B cell (primary cell): ENCODE data around the gene KLF5. TPM values are rescaled to one million over a fixed set of nuclear protein-coding genes. Genes with fewer than 3 reads are reported as not detected.

Source experiments
- ATAC-seq: fragments of 200-7000 bp; cut with Tn5 transposase; one replicate; pipeline ENCODE4 v1.10.0; 2021; ENCODE audit warnings: low read depth, mild to moderate bottlenecking, moderate number of reproducible peaks, moderate library complexity
- CTCF ChIA-PET: fragments of 350-600 bp; sonication (Branson Sonifier 250); formaldehyde crosslinking; loops from one replicate; lab custom pipeline; 2021; ENCODE audit warnings: antibody characterized with exemption, inconsistent platforms; lab: Charles Lee
- POLR2A ChIA-PET: fragments of 350-600 bp; sonication (Branson Sonifier 250); formaldehyde crosslinking; loops from one replicate; lab custom pipeline; 2021; ENCODE audit warnings: antibody characterized with exemption; lab: Charles Lee
- DNase-seq: peaks from one replicate; pipeline ENCODE4 v3.0.0; 2013
- H2AFZ ChIP-seq: 2 replicates; pipeline ENCODE4 v1.6.1; 2012; ENCODE audit warnings: mild to moderate bottlenecking, low read depth, low read length; ENCODE audit not compliant: insufficient read depth, poor library complexity, severe bottlenecking
- H3K27ac ChIP-seq, 2 donors: 1 replicate in 1 of 2; 2 replicates in 1 of 2; pipeline ENCODE4 v1.5.1; 2012 to 2013; ENCODE audit warnings: low read length in 2 of 2, mild to moderate bottlenecking in 2 of 2, moderate library complexity in 1 of 2
- H3K27me3 ChIP-seq, 4 experiments: fragments of 200-600 bp in 1 of 4; sonication (generic) in 1 of 4; replicated peaks in 1 of 4; 1 replicate in 2 of 4; 2 replicates in 2 of 4; pipeline versions ENCODE4 v1.6.1 to v1.7.0; 2013 to 2016; ENCODE audit warnings: low read length in 3 of 4, mild to moderate bottlenecking in 2 of 4, mixed read lengths in 1 of 4, moderate library complexity in 1 of 4; ENCODE audit not compliant: insufficient read depth in 4 of 4, control insufficient read depth in 3 of 4; ENCODE audit errors: control extremely low read depth in 1 of 4
- H3K36me3 ChIP-seq, 2 experiments: replicated peaks in 1 of 2; 1 replicate in 1 of 2; 2 replicates in 1 of 2; pipeline versions ENCODE4 v1.6.1 to v1.7.1; 2013; ENCODE audit warnings: low read length in 1 of 2; ENCODE audit not compliant: insufficient read depth in 2 of 2, control insufficient read depth in 1 of 2; ENCODE audit errors: control extremely low read depth in 1 of 2, extremely low read depth in 1 of 2
- H3K4me1 ChIP-seq, 2 donors: fragments of 200-600 bp in 1 of 2; sonication (generic) in 1 of 2; 1 replicate in 1 of 2; 2 replicates in 1 of 2; pipeline versions ENCODE4 v1.5.1 to v1.6.1; 2013 to 2017; ENCODE audit warnings: low read length in 2 of 2; ENCODE audit not compliant: control insufficient read depth in 2 of 2, insufficient read depth in 2 of 2
- H3K4me2 ChIP-seq: replicated peaks from 2 replicates; pipeline ENCODE3; 2012; ENCODE audit warnings: mild to moderate bottlenecking, low read depth, low read length; ENCODE audit not compliant: poor library complexity, severe bottlenecking
- H3K4me3 ChIP-seq, 5 experiments: fragments of 200-600 bp in 1 of 5; sonication (generic) in 1 of 5; 1 replicate in 3 of 5; 2 replicates in 2 of 5; pipeline versions ENCODE4 v1.5.1 to v1.7.0; 2011 to 2016; ENCODE audit warnings: low read length in 4 of 5, mild to moderate bottlenecking in 4 of 5, low read depth in 2 of 5, control low read depth in 1 of 5, moderate library complexity in 1 of 5; ENCODE audit not compliant: insufficient read depth in 1 of 5; ENCODE audit errors: control extremely low read depth in 1 of 5, extremely low read depth in 1 of 5
- H3K79me2 ChIP-seq: fragments of 200-600 bp; sonication (generic); one replicate; pipeline ENCODE4 v1.6.0; 2016; ENCODE audit warnings: low read length; ENCODE audit not compliant: control insufficient read depth, insufficient read depth
- H3K9ac ChIP-seq: fragments of 200-600 bp; sonication (generic); 2 replicates; pipeline ENCODE4 v1.6.1; 2017; ENCODE audit warnings: mild to moderate bottlenecking, low read length, moderate library complexity
- H3K9me3 ChIP-seq, 3 donors: one replicate each; pipeline versions ENCODE4 v1.6.1 to v1.7.1; 2013; ENCODE audit warnings: low read length in 2 of 3; ENCODE audit not compliant: control insufficient read depth in 2 of 3, insufficient read depth in 1 of 3; ENCODE audit errors: control extremely low read depth in 1 of 3
- H4K20me1 ChIP-seq: 2 replicates; pipeline ENCODE4 v1.6.0; 2012; ENCODE audit warnings: mild to moderate bottlenecking, low read length; ENCODE audit not compliant: insufficient read depth, control insufficient read depth, poor library complexity, severe bottlenecking
- H3K27ac Mint-ChIP-seq: one replicate; pipeline ENCODE4 v1.8.0; 2021; ENCODE audit warnings: mixed read lengths
- H3K27me3 Mint-ChIP-seq: one replicate; pipeline ENCODE4 v1.8.0; 2021; ENCODE audit warnings: mixed read lengths
- H3K4me1 Mint-ChIP-seq: one replicate; pipeline ENCODE4 v1.8.0; 2021; ENCODE audit warnings: mixed read lengths
- H3K4me3 Mint-ChIP-seq: one replicate; pipeline ENCODE4 v1.8.0; 2021; ENCODE audit warnings: mixed read lengths
- H3K9me3 Mint-ChIP-seq: one replicate; pipeline ENCODE4 v1.8.0; 2022; ENCODE audit warnings: mixed read lengths; ENCODE audit not compliant: insufficient read depth
- CTCF ChIP-seq: fragments of 200-600 bp; IDR thresholded peaks from one replicate; pipeline ENCODE4 v1.8.0; 2022; ENCODE audit warnings: antibody characterized with exemption, mild to moderate bottlenecking
- EZH2 ChIP-seq: IDR thresholded peaks from 2 replicates; pipeline ENCODE4 v1.6.1; 2012; ENCODE audit warnings: borderline replicate concordance, low read depth, mild to moderate bottlenecking, moderate library complexity, low read length; ENCODE audit not compliant: insufficient read depth, poor library complexity, severe bottlenecking
- WGBS: methylation state at CpG from one replicate; pipeline ENCODE4 v1.1.5; 2013; ENCODE audit warnings: missing lambda C conversion rate; ENCODE audit not compliant: insufficient coverage; 5-methylcytosine and 5-hydroxymethylcytosine counted together
- intact Hi-C: fragments of 100-400 bp; cut with micrococcal nuclease; formaldehyde crosslinking; loops from one replicate; pipeline ENCODE4 v1.10.0; 2022
- polyA plus RNA-seq: library from polyadenylated mRNA; depleted of rRNA; stranded (reverse); fragments of >200 nt; gene quantifications from 2 replicates; pipeline ENCODE4 v1.2.3, GENCODE V29; 2012
- total RNA-seq, 2 donors: library from RNA; stranded (reverse); fragments of 120-200 nt in 1 of 2; gene quantifications; 1 replicate in 1 of 2; 2 replicates in 1 of 2; pipeline versions ENCODE4 v1.2.3 to v1.2.4, GENCODE V29; 2013 to 2022

The KLF5 gene
- total and polyA plus RNA-seq, 2 donors (not counting 1 experiment from before 2014, with no cell fraction given), result 0.94 to 1.5 TPM

DNA sequence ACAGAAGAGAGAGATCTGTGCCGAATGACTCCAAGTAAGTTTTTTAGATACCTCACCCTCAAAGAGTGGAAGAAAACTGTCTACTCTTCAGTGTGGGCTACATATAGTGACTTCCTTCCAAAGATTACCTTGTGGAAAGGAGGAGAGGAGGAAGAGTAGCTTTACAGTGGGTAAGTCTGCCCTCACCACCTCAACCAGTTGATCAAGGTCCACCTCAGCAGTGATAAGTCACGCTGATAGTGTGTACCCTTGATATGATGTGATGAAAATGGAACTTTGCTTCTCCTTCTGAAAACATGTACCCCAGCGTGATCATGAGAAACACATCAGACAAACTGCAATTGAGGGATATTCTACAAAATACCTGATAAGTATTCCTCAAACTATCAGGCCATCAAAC lies 20.6 kb downstream of the KLF5 start:
- Histone ChIP-seq H3K27ac (no peak overlapping the region), H3K9ac (no peak overlapping the region), H3K9me3 (no peaks in the 10 kb centered on the region), H3K79me2 (no peaks in the 10 kb centered on the region), H3K4me1 (no peaks in the 10 kb centered on the region), H3K4me2 (no peak overlapping the region), H3K36me3 (no peaks in the 10 kb centered on the region), H4K20me1 (no peaks in the 10 kb centered on the region), H3K27me3 (no peaks in the 10 kb centered on the region), H3K4me3 (no peak overlapping the region), H2AFZ (no peak overlapping the region)
- intact Hi-C loops, result no loop called here
- ChIA-PET CTCF (no interaction called here), POLR2A (no interaction called here)
- no peak for TF ChIP-seq CTCF
- TF ChIP-seq EZH2, result no peak
- H3K4me3 Mint-ChIP-seq, result no peak overlapping the region
- no CpG with 5 or more reads among the region's 3 CpGs for WGBS
- H3K27me3 Mint-ChIP-seq, result peaks cover 5% of the 10 kb centered on the region
- no peak overlapping the region for H3K27ac Mint-ChIP-seq
- H3K4me1 Mint-ChIP-seq, result no peaks in the 10 kb centered on the region
- ATAC-seq (no peak), DNase-seq (no peak)
- no peaks in the 10 kb centered on the region for H3K9me3 Mint-ChIP-seq

DNA sequence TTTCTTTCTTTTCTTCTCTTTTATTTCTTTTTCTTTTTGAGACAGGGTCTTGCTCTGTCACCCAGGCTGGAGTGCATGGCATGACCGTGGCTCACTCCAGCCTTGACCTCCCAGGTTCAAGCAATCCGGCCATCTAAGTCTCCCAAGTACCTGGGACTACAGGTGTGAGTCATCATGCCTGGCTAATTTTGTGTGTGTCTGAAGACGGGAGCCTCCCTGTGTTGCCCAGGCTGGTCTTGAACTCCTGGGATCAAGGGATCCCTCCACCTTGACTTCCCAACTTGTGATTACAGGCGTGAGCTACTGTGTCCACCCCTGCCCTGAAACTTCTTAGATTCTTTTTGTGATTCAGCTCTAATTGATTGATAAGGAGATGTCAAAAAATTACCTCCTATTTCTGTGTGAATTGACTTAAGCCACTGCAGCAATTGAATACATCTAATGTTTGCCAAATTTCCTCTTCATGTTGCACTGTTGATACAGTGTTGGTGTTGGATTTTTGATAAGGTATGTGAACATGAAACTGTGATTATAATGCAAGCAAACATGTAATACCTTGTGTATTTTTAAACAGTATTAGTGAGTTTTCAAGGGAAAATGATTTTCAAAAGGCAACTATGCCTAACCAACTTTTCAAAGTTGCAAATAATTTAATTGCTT lies 22.6 kb downstream of the KLF5 start:
- H3K27me3 ChIP-seq, result no peaks in the 10 kb centered on the region
- ChIA-PET CTCF (no interaction called here), POLR2A (no interaction called here)
- no peak overlapping the region for H2AFZ ChIP-seq
- H3K4me3 ChIP-seq, result no peak overlapping the region
- H3K4me2 ChIP-seq, result no peak overlapping the region
- Mint-ChIP-seq H3K4me3 (no peak overlapping the region), H3K27ac (no peak overlapping the region), H3K27me3 (peaks cover 5% of the 10 kb centered on the region), H3K9me3 (no peaks in the 10 kb centered on the region), H3K4me1 (no peaks in the 10 kb centered on the region)
- H3K9ac ChIP-seq, result no peak overlapping the region
- no peaks in the 10 kb centered on the region for H3K79me2 ChIP-seq
- TF ChIP-seq CTCF, result no peak
- TF ChIP-seq EZH2, result no peak
- intact Hi-C loops, result no loop called here
- DNase-seq (no peak), ATAC-seq (no peak)
- WGBS, result 100% methylated on average over 1 of the region's 4 CpGs
- H3K9me3 ChIP-seq, result no peaks in the 10 kb centered on the region
- no peaks in the 10 kb centered on the region for H3K36me3 ChIP-seq
- no peak overlapping the region for H3K27ac ChIP-seq
- H4K20me1 ChIP-seq, result no peaks in the 10 kb centered on the region
- no peaks in the 10 kb centered on the region for H3K4me1 ChIP-seq
